Non-pigmented ciliary epithelial cell (primary cell): ENCODE results near the gene HRK.
"Not testable (repeated sequence)": the region's sequence is repeated elsewhere in the genome, so short reads cannot be mapped to it uniquely, and the experiment has no call there.

Experiments used
- DNase-seq: peaks from one replicate; pipeline ENCODE4 v3.0.0-alpha.2; 2010; ENCODE audit warnings: low read depth

The HRK gene

DNA sequence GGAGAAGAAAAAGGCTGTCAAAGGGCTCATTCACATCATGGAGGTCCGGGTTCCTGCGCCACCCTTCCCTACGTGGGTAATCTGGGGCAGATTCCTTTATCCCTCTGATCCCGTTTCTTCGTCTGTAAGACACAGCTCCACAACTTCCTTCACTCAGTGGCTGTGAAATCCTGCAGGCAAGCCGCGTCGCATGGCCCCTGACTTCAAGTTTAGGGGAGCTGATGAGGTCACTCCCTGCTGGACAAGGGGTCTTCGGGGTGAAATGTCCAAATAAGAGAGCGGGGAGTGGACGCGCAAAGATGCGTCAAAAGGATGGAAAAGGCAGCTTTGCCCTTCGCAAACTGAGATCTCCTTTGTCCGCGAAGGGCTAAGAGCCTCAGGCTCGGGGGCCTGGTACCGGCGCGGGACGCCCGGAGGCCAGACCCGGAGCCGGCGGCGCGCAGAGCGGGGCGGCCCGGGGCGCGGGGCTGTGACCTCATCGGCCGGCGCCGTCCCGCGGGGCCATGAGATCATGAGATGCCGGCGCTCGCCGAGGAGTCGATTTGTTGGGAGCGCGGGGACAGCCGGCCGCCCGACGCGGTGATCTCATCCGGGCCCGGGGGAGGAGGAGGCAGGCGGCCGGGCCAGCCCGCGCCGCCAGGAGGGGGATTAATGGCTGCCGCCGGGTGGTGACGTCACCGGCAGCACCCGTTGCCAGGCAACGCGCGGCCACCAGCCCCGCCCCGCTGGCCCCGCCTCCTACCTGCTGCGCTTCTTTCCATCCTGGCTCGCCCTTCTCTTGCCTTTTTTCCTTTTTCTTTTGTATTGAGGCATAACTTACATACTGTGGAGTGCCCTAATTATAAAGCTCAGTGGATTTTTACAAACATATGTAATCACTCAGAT lies 62.1 kb downstream of the HRK start:
- DNase-seq: peak; percentile 55

DNA sequence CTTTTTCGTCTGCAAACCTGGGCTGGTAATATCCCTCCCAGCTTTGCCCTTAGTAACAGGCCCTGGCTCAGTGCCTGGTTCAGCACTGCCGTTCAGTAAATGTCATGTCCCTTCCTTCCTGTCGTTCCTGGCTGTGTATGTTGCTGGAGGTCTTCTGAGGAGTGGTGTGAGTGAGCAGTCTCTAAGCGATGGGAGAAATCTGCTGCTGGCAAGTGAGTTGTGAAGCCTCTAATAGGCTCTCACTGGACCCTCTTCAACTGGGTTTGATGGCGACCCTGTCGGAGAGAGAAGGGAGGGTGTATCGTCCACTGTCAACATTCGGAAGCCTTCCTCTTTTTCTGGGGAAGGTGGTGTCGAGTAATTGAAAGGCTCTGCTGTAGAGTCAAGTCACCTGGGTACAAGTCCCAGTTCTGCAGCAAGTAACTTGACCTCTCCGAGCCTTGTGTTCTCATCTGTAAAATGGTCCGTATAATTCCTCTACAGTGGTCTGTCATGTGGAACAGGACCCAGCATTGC lies 62.8 kb downstream of the HRK start:
- DNase-seq: no peak

DNA sequence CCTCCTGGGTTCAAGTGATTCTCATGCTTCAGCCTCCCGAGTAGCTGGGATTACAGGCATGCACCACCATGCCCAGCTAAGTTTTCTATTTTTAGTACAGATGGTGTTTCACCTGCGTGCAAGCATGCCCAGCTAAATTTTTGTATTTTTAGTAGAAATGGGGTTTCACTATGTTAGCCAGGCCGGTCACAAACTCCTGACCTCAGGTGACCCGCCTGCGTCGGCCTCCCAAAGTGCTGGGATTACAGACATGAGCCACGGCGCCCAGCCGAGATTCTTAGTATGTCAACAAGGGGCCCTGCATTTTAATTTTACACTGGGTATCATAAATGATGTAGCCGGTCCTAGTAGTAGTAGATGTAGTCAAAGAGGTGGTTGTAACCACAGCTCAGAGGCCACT lies 66.5 kb downstream of the HRK start:
- not testable (repeated sequence) for DNase-seq

DNA sequence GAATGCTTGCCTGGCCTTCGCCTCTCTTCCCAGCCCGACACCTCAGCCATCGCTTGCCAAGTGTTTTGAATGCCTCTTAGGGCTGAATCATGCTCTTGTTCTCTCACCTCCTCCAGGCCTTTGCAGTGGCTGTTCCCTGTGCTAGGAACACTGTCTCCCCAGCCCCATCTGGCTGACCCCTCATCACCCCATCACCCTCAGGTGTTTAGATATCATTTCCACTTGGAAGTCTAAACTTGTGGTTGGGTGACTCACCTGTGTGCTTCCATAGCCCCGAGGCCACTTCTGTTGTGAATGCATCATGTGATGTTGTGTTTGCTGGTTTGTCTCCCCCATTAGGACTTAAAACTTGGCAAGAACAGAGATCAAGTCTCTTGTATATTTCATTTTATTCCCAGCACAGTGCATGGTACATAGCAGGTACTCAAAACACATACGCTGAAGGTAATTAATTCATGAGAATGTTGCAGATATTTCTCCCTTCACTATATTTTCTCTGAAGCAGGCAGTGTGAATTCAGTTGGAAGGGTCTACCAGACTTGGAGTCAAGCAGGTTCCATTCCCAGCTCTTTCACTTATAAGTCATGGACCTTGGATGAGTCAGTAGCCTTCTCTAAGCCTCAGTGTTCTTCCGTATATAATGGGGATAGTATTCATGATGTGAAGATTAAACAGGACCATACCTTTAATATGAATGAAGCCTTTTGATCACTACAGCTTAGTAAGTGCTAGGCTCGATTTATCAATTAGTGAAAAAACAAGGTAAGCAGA lies 67.8 kb downstream of the HRK start:
- no peak for DNase-seq

DNA sequence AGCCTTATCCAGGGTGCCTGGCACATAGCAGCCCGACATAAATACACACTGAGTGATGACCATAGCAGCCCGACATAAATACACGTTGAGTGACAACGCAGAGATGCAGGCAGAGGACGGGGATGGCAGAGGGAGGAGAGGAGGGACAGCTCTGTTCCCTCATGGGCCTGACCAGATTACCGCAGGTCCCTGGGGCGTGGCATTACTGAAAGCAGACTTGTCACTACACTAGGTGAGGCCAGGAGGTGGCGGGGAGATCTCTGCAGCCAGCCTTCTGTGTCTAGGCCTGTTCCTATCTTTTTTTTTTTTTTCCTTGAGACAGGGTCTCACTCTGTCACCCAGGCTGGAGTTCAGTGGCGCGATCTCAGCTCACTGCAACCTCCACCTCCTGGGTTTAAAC lies 69.0 kb downstream of the HRK start:
- no peak for DNase-seq

DNA sequence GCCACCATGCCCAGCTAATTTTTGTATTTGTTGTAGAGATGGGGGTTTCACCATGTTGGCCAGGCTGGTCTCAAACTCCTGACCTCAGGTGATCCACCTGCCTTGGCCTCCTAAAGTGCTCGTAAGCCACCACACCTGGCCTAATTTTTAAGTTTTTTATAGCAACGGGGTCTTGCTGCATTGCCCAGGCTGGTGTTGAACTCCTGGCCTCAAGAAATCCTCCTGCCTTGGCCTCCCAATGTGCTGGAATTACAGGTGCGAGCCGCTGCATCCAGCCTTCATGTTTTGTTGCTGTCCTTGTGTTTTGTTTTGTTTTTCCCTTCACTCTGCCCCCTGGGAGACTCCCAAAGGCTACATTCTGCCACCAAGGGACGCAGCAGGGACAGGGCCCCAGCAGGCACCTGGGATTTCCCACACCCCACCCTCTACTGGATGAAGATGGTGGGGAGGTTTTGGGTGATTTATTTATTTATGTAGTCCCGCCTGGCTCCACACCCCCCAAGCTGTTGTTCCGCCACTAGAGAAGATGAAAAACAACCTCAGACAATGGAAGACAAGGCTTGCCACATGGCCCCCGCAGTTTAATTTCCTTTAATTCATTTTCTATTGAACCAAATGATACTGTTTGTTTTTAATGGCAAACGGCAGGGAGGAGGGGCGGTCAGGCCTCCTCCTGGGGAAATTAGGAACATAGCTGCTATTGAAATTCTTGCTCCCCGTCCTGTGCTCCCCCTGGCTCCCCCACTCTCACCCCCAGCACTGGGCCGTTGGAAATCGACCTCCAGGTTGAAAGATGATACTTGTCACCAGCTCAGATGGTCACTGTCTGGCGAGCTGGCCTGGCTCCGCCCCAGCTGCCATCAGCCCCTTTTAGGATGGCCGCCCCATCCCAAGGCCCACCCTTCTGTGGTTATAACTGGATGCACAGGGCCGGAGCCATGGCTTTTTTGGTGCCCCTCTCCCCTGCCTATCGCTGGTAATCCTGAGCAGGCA lies 72.8 kb downstream of the HRK start:
- DNase-seq: no peak

DNA sequence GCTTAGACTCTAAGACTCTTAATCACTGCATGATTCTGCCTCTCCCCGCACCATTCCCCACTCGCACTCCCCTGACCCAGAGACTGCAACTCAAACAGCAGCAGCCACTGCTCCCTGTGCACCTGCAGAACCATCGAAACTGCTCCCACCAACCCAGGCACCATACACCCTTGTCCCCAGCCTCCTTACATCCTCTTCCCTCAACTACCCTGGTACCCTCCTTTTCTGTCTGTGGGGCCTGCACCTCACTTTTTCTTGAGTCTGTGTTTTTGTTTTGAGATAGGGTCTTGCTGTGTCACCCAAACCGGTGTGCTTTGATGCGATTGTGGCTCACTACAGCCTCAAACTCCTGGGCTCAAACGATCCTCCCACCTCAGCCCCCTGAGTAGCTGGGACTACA lies 73.7 kb downstream of the HRK start:
- no peak for DNase-seq

DNA sequence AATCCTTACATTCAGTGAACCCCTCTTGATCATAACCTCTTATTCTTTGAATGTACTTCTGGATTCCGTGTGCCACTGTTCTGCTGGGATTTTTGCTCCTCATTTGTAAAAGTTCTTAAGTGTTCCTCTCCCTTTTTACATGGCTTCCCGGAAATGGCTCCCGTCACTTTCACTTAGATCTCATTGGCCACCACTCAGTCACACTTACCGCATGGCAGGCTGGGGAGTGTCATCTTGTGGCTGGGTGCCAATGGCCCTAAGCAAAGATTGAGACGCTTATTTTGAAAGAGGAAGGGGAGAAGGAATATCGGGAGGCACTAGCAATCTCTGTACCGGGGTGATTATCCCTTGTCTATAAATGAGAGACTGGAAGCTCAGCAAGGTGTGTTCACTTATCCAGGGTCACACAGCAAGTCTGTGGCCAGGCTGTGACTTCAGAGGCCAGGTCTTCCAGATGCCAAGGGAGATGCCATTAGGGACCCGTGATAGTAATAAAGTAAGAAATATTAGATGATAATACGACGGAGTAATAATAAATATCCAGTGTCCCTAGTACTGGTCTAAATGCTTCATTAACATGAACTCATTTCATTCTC lies 74.3 kb downstream of the HRK start:
- no peak for DNase-seq
